ENCODE measurements around the gene ILKAP.
"Not testable (repeated sequence)": the region's sequence is repeated elsewhere in the genome, so short reads cannot be mapped to it uniquely, and the experiment has no call there.

The ILKAP gene

GRCh38 chr2:238187618-238188548, 15.6 kb downstream of the ILKAP start:
- no peak for DNase-seq

DNA sequence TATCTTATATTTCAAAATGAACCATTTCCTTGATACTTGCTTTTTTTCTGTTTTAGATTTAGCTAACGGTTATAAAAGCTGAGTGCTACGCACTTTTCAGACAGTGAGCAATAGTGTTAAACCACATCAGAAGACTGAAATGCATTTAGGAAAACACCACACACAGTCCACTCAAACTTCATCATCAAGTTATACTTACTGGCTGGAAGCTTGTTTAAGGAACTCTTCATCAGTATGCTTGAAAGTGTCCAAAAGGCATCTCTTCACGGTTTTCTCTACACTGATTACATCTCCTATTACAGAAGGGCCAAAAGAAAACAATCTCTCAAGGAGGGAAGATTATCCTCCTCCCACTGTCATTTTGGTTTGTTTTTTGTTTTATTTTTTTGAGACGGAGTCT, 19.7 kb downstream of the ILKAP start:
- DNase-seq, result no peak

DNA sequence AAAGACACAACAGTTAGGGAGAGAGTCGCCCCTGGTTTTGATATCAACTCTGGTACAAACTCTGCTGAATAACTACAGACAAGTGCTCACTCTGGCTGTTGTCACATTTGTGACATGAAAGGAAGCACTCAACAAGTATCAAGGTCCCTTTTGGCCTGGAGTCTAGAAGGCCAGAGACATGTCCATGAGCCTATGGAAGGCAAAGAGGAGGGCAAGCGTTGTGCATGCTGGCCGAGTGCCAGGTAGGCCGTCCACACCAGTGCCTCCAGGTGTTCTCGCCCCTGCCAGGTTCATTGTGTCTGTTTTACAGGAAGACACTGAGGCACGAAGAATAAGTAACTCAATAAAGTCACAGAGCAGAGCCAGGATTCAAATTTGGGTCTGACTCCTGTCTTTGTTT, 21.1 kb downstream of the ILKAP start:
- no peak for DNase-seq

GRCh38 chr2:238180554-238180953, 22.9 kb downstream of the ILKAP start:
- no peak for DNase-seq

DNA sequence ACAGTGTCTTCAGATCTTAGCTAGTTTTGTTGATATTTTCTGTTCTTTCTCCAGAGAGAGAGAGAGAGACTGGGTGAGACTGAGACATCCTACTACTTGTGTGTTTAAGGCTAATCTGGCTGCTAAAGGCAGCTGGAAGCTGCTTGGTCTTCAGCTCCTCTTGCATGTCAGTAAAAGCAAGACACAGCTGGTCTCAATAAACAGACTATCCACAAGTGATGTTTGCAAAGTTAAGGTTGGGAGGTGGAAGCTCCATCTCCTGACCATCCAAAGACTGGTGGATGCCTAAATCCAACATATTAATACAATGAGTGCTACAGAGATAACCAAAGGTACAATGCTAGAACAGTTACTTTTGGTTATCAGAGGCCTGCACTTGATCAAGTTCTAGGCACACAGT, 26.9 kb downstream of the ILKAP start:
- no peak for DNase-seq

DNA sequence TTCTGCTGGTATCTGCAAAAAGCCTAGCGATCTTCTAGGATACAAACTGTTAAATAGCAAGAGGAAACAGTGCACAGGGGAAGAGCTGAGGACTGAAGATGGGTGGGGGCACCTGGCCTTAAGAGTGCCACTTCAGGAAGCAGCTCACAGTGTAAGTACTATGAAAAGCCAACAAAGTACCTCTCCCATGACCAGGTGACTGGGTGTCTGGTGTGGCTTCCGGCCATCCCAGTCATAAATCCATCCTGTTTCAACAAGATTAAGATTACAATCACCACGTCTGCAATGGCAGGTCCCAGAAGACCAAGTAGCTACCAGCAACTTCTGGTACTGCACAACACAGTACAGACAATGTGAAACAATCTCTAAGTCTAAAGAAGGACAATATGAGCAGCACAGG, 28.8 kb downstream of the ILKAP start:
- no peak for DNase-seq

GRCh38 chr2:238174291-238174690, 29.2 kb downstream of the ILKAP start:
- no peak for DNase-seq

DNA sequence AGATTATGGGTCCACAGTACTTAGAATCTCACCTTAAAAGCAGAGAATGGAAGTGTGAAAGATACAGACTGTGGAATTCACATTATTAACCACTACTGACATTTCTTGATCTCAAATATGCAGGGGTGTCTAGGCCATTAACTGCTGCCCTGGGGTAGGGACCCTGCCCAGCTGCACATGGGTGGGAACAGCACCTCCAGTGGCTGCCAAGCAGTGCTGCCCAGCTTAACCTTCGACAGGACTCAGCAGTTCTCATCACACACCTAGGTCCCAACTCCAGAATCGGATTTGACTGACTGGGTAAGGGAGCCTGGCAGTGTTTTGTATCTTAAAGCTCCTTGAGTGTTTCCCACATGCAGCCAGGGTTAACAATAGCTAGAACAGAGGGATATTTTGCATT, 29.8 kb downstream of the ILKAP start:
- DNase-seq, result no peak

DNA sequence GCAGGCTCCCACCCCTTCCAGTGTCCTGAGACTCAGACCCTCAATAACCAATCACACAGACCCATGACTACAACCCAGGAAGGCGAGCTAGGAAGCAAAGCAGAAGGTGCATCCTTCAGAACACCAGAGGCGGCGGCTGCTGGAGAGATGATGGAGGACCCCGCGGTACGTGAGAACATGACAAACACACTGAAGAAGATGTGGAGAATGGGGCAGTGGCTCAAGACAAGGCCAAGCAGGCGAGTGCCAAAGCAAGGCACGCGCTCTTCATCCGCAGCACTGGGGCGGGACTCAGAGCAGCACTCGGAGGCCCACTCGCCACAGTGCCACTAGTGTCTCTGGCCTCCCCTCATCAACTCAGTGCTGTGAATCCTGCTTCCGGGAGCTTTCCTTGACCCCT, 31.1 kb downstream of the ILKAP start:
- DNase-seq, result no peak

DNA sequence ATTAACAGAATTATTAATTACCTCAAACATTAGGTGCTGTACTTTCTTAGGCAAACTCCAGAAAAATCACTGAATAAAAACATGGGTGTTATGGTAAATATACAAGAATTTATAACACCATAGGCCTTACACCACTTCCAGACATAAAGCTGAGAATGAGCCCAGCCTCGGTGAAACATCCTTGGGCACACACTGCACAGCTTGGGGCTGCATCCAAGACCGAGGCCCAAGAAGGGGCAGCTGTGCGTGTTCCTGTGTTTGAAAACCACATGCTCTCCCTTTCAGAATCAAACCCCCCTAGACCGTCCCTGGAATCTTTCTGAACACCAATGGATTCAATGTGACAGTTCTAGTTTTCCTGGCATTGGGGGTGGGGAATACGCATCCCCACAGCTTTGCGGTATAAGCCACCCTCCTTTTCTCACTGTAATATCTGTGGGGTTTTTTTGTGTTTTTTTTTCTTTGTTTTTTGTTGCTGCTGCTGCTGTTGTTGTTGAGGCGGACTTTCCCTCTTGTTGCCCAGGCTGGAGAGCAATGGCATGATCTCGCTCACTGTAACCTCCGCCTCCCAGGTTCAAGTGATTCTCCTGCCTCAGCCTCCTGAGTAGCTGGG, 31.8 kb downstream of the ILKAP start:
- DNase-seq, result no peak

GRCh38 chr2:238171072-238171431, 32.4 kb downstream of the ILKAP start:
- DNase-seq, result not testable (repeated sequence)

- DNase-seq, result no peak
Measured at GRCh38 chr2:238170386-238171071, 33.0 kb downstream of the ILKAP start.

DNA sequence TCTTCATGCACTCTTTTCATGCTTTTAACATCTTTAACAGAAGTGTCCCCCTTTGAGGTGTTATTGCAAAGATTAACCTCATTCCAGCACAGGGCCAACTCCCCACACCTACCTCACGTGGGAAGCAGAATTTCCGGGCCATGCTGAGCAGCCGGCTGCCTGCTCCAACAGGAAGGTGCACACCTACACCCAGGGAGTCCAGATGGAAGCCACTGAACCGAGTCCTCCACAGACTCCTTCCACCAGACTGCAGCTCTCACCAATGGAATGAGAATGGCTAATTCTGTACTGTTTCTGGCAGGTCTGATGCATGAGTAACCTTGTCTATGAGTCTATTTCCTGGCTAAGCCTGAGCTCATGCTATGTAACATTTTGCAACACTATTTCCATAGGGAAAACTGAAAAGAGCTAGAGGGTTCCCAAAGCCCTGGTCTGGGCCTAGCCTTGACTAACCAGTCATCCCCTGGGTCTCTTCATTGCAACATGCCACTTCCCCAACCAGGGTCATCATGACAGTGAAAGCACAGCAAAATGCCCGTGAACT, 33.7 kb downstream of the ILKAP start:
- no peak for DNase-seq

- DNase-seq, result no peak
Measured at GRCh38 chr2:238169048-238169707, 34.3 kb downstream of the ILKAP start.

DNA sequence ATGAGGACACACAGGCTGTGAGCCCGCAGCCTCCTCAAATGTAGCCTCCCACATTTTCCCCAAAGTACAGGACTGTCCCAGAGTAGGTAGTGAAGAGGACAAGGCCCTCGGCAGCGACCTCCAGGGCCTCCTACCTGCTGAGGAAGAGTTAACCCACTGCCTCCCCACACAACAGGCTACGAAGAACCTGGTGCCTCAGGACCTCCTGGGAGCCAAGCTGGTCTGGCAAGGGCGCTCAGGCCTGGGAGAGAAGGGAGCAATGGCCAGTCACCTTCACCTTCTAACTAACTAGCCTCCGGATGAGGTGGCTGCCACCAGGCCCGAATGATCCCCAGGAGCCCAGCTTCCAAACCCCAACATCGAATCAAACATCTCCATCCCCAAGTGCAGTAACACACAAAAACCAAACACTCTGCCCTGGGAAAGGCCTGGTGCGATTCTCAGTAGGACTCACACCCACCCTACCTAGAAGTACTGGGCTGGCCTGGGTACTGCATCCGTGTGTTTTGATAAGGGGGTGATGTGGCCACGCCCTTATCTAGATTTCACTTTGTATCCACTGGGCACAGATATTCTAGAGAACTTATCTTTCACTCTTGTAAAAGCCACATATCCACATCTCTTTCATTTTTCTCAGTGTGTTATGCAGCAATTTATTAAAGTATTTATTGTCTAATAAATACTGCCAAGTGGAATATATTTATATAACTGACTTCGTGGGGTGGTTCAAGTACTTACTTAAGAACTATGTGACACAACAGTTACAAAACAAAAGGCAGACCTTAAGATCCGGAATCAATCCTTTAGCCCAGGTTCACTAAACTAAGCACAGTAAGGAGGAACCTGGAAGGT, 35.1 kb downstream of the ILKAP start:
- DNase-seq, result no peak

DNA sequence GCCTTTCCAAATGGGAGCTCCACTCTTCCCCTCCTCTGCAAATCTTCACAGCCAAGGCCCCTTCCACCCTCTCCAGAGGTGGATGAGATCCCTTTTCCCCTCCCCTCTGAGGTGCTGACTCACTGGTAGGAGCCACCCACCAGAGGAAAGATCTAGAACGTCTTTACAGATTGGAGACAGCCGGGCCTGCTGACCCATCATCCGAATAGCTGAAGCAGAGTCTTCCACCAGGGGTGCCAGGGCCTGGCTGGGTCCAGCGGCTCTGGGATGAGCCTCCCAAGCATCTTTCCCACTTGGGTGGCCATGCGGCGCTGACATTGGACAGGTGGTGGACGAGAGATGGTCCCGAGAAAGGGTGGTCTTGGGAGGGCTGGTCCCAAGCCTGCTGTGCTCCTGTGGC, 35.7 kb downstream of the ILKAP start:
- no peak for DNase-seq

- no peak for DNase-seq
Measured at GRCh38 chr2:238167344-238167715, 36.2 kb downstream of the ILKAP start.

DNA sequence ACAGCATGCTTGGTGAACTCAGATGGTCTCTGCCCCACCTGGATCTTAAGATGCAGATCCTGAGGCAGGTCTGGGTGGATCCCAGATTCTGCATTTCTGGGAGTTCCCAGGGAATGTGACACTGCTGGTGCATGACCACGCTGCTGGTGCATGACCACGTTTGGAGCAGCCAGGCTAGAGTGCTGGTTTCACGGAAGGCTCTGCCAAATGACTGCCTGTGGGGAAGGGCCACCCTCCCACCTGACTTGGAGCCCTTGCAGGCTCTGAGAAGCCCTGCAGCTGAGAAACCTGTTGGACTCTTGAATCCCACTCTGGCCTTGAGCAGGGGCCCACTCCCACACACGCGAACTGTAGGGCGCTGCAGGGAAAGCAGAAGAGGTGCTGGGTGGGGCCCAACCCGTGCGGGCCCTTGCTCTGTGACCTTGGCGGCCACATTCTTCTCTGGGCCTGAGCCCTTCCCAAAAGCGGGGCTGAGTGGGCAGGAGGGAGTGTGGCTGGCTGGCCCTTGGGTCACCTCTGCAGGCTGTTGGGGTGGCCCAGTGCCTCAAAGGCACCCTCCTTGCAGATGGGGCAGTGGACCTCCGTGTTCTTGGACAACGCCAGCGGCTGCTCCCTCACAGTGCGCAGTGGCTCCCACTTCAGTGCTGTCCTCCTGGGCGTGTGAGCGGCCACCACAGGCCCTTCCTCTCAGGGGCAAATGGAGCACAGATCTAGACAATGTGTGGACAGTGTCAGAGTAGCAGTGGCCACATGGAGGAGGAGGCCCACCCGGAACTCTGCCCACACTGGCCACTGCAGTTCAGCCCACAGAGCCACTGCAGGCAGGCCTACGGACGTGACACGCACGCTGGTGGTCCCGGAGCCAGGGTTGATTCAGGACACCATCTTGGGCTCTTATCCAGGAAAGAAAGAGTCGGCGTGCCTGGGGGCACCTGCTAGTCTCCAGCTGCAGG, 36.8 kb downstream of the ILKAP start:
- no peak for DNase-seq

- no peak for DNase-seq
Measured at GRCh38 chr2:238165288-238165921, 38.1 kb downstream of the ILKAP start.

GRCh38 chr2:238164906-238165287, 38.6 kb downstream of the ILKAP start:
- DNase-seq, result no peak
